NT2/D1 (cell line): ENCODE data around the gene MUC5AC.
"Not testable (repeated sequence)": the region's sequence is repeated elsewhere in the genome, so short reads cannot be mapped to it uniquely, and the experiment has no call there.

Experiments used
- SUZ12 ChIP-seq: IDR thresholded peaks from 2 replicates; pipeline ENCODE4 v1.6.1; 2011; ENCODE audit not compliant: insufficient read length, insufficient read depth; ENCODE audit errors: extremely low read depth
- YY1 ChIP-seq: IDR thresholded peaks from 2 replicates; pipeline ENCODE4 v1.6.1; 2011; ENCODE audit not compliant: insufficient read length, insufficient read depth
- ZNF274 ChIP-seq: IDR thresholded peaks from 2 replicates; pipeline ENCODE4 v1.6.1; 2011; ENCODE audit warnings: mild to moderate bottlenecking, low read depth, low read length

GRCh38 chr11:1250411-1250810 lies 92.7 kb downstream of the MUC5AC start:
- TF ChIP-seq YY1, SUZ12, ZNF274: not testable (repeated sequence)
